Ovary (tissue), 3 donors: ENCODE measurements around the gene SPACA9.

ENCODE experiments used
- EP300 ChIP-seq: sonication (generic); formaldehyde crosslinking; IDR thresholded peaks from one replicate; pipeline ENCODE4 v1.6.1; 2017; ENCODE audit warnings: antibody characterized with exemption
- POLR2A ChIP-seq: fragments of 450-650 bp; IDR thresholded peaks from one replicate; pipeline ENCODE4 v1.6.1; 2017; ENCODE audit warnings: antibody characterized with exemption, mild to moderate bottlenecking, moderate library complexity
- TF ChIP-seq, protein P1 (sequence below), 3 donors: fragments of 450-650 bp in 2 of 3; fragments of 200-600 bp in 1 of 3; IDR thresholded peaks; one replicate each; pipeline versions ENCODE4 v1.5.1 to v1.8.0; 2016 to 2022; ENCODE audit warnings: antibody characterized with exemption in 3 of 3, mild to moderate bottlenecking in 1 of 3
- donor health status: DM: no; HTN: no; CAD: no.

DNA sequence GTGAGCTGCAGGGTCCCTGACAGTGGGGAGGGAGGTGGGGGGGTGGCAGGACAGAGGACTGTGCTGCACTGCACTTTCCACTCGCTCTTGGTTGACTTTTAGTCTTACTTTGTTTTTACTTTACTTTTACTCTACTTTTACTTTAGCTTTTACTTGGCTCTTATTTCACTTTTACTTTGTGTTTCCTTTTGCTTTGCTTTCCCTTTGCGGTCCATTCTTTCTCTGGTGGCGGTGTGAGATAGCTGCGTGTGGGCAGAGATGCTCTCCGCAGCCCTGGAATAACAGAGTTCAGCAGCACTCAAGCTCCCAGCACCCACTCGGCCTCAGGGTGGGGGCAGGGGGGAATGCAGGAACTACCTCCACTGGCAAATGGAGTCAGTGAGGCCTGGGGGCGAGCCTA, 5.3 kb upstream of the SPACA9 start:
- no peak for TF ChIP-seq POLR2A
- TF ChIP-seq, protein P1, sequence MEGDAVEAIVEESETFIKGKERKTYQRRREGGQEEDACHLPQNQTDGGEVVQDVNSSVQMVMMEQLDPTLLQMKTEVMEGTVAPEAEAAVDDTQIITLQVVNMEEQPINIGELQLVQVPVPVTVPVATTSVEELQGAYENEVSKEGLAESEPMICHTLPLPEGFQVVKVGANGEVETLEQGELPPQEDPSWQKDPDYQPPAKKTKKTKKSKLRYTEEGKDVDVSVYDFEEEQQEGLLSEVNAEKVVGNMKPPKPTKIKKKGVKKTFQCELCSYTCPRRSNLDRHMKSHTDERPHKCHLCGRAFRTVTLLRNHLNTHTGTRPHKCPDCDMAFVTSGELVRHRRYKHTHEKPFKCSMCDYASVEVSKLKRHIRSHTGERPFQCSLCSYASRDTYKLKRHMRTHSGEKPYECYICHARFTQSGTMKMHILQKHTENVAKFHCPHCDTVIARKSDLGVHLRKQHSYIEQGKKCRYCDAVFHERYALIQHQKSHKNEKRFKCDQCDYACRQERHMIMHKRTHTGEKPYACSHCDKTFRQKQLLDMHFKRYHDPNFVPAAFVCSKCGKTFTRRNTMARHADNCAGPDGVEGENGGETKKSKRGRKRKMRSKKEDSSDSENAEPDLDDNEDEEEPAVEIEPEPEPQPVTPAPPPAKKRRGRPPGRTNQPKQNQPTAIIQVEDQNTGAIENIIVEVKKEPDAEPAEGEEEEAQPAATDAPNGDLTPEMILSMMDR (IDR thresholded peaks at IDR 0.05): no peak
- TF ChIP-seq EP300: no peak
